ENCODE data around the gene HFE. TPM values are rescaled to one million over a fixed set of nuclear protein-coding genes. Genes with fewer than 3 reads are reported as not detected.

The HFE gene
- polyA plus RNA-seq, 1 donor from 2014 or later = not detected

DNA sequence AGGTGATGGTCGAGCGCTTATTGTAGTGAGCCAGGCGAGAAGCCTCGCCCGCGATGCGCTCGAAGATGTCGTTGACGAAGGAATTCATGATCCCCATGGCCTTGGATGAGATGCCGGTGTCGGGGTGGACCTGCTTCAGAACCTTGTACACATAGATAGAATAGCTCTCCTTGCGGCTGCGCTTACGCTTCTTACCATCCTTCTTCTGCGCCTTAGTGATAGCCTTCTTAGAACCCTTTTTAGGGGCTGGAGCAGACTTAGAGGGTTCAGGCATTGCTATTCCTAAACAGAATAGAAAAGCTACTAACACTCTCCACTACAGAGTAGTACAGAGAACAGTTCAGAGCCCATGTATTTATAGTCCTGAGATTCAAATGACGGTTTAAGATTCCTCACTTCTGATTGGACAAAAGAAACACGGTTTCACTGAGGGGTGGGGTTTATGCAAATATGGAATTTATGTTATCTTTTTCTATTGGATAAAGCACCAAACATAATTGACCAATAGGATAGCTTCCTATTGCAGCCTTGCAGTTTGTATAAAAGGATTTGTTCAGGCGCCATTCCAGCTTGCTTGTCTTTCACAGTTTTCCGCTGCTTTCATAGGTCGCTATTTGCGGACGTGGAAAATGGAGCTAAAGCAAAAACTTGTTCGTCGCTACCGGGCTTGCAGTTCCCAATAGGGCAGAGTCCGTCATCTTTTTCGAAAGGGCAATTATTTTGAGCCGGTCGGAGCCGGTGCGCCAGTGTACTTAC lies 43.7 kb upstream of the HFE start:
- H4K20me1 ChIP-seq (ENCODE audit: insufficient read depth) = no peaks in the 10 kb centered on the region
- no peak overlapping the region for H3K4me2 ChIP-seq (ENCODE audit: low read length)
- H3K4me3 ChIP-seq (ENCODE audit: low read length) = no peak overlapping the region
- no peak overlapping the region for H3K27ac ChIP-seq (ENCODE audit: low read length)
- H3K79me2 ChIP-seq (replicated peaks; ENCODE audit: insufficient read depth, low read length) = no peaks in the 10 kb centered on the region
- H3F3A ChIP-seq (ENCODE audit: insufficient read depth, low read length, poor library complexity, severe bottlenecking) = no peaks in the 10 kb centered on the region
- no peaks in the 10 kb centered on the region for H3K9me3 ChIP-seq (ENCODE audit: low read length)
- no peaks in the 10 kb centered on the region for H3K9me2 ChIP-seq (ENCODE audit: insufficient read depth, low read length)
- H3K27me3 ChIP-seq (ENCODE audit: insufficient read depth, low read depth, low read length) = no peaks in the 10 kb centered on the region
- H3K9ac ChIP-seq (ENCODE audit: low read length) = no peak overlapping the region
- TF ChIP-seq RAD21 (conservative IDR thresholded peaks at IDR 0.05) (no peak), POLR2AphosphoS5 (IDR thresholded peaks at IDR 0.05) (no peak), CTCF (IDR thresholded peaks at IDR 0.05; ENCODE audit: poor library complexity, severe bottlenecking) (no peak), EP300 (conservative IDR thresholded peaks at IDR 0.05; ENCODE audit: poor library complexity, severe bottlenecking) (no peak), EZH2 (IDR thresholded peaks at IDR 0.05; ENCODE audit: borderline replicate concordance, insufficient read depth, low read length, poor library complexity, severe bottlenecking) (no peak), TAF1 (IDR thresholded peaks at IDR 0.05; ENCODE audit: low read depth) (no peak), SMC3 (conservative IDR thresholded peaks at IDR 0.05; ENCODE audit: poor library complexity) (no peak)
- TF ChIP-seq, protein P1, sequence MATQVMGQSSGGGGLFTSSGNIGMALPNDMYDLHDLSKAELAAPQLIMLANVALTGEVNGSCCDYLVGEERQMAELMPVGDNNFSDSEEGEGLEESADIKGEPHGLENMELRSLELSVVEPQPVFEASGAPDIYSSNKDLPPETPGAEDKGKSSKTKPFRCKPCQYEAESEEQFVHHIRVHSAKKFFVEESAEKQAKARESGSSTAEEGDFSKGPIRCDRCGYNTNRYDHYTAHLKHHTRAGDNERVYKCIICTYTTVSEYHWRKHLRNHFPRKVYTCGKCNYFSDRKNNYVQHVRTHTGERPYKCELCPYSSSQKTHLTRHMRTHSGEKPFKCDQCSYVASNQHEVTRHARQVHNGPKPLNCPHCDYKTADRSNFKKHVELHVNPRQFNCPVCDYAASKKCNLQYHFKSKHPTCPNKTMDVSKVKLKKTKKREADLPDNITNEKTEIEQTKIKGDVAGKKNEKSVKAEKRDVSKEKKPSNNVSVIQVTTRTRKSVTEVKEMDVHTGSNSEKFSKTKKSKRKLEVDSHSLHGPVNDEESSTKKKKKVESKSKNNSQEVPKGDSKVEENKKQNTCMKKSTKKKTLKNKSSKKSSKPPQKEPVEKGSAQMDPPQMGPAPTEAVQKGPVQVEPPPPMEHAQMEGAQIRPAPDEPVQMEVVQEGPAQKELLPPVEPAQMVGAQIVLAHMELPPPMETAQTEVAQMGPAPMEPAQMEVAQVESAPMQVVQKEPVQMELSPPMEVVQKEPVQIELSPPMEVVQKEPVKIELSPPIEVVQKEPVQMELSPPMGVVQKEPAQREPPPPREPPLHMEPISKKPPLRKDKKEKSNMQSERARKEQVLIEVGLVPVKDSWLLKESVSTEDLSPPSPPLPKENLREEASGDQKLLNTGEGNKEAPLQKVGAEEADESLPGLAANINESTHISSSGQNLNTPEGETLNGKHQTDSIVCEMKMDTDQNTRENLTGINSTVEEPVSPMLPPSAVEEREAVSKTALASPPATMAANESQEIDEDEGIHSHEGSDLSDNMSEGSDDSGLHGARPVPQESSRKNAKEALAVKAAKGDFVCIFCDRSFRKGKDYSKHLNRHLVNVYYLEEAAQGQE (IDR thresholded peaks at IDR 0.05; ENCODE audit: borderline replicate concordance) = no peak
- H2AFZ ChIP-seq (ENCODE audit: low read depth, low read length) = no peak overlapping the region
- H3K36me3 ChIP-seq (ENCODE audit: insufficient read depth, low read length) = no peaks in the 10 kb centered on the region

DNA sequence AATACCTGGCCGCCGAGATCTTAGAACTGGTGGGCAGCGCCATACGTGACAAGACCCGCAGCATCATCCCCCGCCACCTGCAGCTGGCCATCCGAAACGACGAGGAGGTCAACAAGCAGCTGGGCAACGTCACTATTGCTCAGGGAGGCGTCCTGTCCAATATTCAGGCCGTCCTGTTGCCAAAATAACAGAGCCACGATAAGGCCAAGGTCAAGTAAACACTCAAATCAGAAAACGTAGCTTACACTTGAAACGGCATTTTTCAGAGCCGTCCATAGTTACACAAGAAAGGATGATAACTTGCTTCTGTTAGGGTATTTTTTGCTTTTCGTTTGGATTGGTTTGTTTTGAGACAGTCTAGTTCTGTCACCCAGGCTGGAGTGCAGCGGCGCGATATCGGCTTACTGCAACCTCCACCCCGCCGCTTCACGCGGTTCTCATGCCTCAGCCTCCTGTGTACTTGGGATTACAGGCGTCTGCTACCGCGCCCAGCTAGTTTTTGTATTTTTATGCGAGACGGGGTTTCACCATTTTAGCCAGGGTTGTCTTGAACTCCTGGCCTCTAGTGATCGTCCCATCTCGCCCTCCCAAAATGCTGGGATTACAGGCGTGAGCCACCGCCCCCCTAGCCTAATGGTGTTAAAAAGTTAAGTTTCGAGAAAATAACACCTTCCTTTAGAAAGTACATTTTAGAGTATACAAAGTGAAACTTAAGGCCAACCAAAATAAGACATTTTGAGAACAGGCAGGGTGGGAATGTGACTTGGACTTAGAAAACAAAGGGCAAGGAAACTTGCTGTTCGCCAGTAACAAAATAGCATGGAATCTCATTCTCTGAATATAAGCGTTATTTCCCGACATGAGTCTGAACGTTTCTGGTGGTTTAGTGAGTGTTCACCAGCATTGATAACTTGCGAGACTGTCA lies 42.8 kb upstream of the HFE start:
- Histone ChIP-seq H3K4me3 (ENCODE audit: low read length) (no peak overlapping the region), H4K20me1 (ENCODE audit: insufficient read depth) (no peaks in the 10 kb centered on the region), H3K9ac (ENCODE audit: low read length) (no peak overlapping the region), H3F3A (ENCODE audit: insufficient read depth, low read length, poor library complexity, severe bottlenecking) (no peaks in the 10 kb centered on the region), H3K27ac (ENCODE audit: low read length) (no peak overlapping the region), H3K27me3 (ENCODE audit: insufficient read depth, low read depth, low read length) (no peaks in the 10 kb centered on the region), H3K79me2 (replicated peaks; ENCODE audit: insufficient read depth, low read length) (no peaks in the 10 kb centered on the region), H3K9me2 (ENCODE audit: insufficient read depth, low read length) (no peaks in the 10 kb centered on the region), H3K36me3 (ENCODE audit: insufficient read depth, low read length) (no peaks in the 10 kb centered on the region), H2AFZ (ENCODE audit: low read depth, low read length) (no peak overlapping the region), H3K9me3 (ENCODE audit: low read length) (no peaks in the 10 kb centered on the region), H3K4me2 (ENCODE audit: low read length) (no peak overlapping the region)
- TF ChIP-seq TAF1 (IDR thresholded peaks at IDR 0.05; ENCODE audit: low read depth) = no peak
- TF ChIP-seq POLR2AphosphoS5 (IDR thresholded peaks at IDR 0.05) = no peak
- TF ChIP-seq RAD21 (conservative IDR thresholded peaks at IDR 0.05) = no peak
- no peak for TF ChIP-seq SMC3 (conservative IDR thresholded peaks at IDR 0.05; ENCODE audit: poor library complexity)
- TF ChIP-seq CTCF (IDR thresholded peaks at IDR 0.05; ENCODE audit: poor library complexity, severe bottlenecking) = no peak
- no peak for TF ChIP-seq EP300 (conservative IDR thresholded peaks at IDR 0.05; ENCODE audit: poor library complexity, severe bottlenecking)
- TF ChIP-seq, protein P1 (IDR thresholded peaks at IDR 0.05; ENCODE audit: borderline replicate concordance) = no peak
- no peak for TF ChIP-seq EZH2 (IDR thresholded peaks at IDR 0.05; ENCODE audit: borderline replicate concordance, insufficient read depth, low read length, poor library complexity, severe bottlenecking)
- TF ChIP-seq MXI1 (conservative IDR thresholded peaks at IDR 0.05; ENCODE audit: poor library complexity, severe bottlenecking) = no peak
